ENCODE measurements around the gene VILL.

DNA sequence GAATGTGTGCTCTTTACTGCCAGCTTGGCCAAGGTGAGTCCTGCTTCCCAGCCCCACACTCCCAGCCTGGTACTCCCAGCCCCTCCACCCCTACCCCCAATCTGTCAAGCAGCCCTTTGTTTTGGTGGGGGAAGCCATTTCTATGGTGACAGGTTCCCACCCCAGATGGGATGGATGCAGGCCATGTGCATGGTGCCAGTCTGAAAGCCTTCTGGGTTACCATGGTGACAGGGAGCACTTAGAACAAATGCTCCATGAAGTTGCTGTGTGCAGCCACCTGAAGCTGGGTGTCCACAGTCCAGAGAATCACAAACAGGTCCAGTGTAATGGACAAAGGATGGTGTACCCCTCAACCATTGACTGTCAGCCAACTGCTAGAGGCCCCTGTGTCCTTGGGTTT, 19.1 kb upstream of the VILL start:
- no peak for TF ChIP-seq CTCF (IDR thresholded peaks at IDR 0.05)
- TF ChIP-seq POLR2A (IDR thresholded peaks at IDR 0.05): no peak
